Pancreas (tissue), 10 donors: ENCODE data around the gene SMIM24. TPM values are rescaled to one million over a fixed set of nuclear protein-coding genes. Genes with fewer than 3 reads are reported as not detected.

ENCODE experiments used
- ATAC-seq, 4 donors: fragments of 200-7000 bp; cut with Tn5 transposase; one replicate each; pipeline versions ENCODE4 v1.8.0 to v1.9.1; 2020; ENCODE audit warnings: mild to moderate bottlenecking in 4 of 4, moderate library complexity in 4 of 4
- DNase-seq, 6 donors: peaks; one replicate each; pipeline ENCODE4 v3.0.0-alpha.2; 2020
- FAIRE-seq: peaks from 2 replicates; lab custom pipeline; 2012; peaks lifted over from hg19 to GRCh38; lab: Jason Lieb, UNC
- H3K27ac ChIP-seq, 4 donors: fragments of 200-600 bp; sonication (generic); 1 replicate in 3 of 4; 2 replicates in 1 of 4; pipeline versions ENCODE4 v1.5.0 to v1.8.0; 2020
- H3K27me3 ChIP-seq, 4 donors: fragments of 200-600 bp; one replicate each; pipeline ENCODE4 v1.8.0; 2021
- H3K36me3 ChIP-seq, 3 donors: fragments of 200-600 bp; sonication (generic) in 1 of 3; one replicate each; pipeline versions ENCODE4 v1.5.0 to v1.8.0; 2020 to 2021
- H3K4me1 ChIP-seq, 3 donors: fragments of 200-600 bp; one replicate each; pipeline ENCODE4 v1.8.0; 2021
- H3K4me3 ChIP-seq, 4 donors: fragments of 200-600 bp; sonication (generic) in 2 of 4; one replicate each; pipeline versions ENCODE4 v1.5.0 to v1.8.0; 2020 to 2021
- H3K9me3 ChIP-seq, 4 donors: fragments of 200-600 bp; one replicate each; pipeline ENCODE4 v1.8.0; 2021
- WGBS, 2 donors: extraction: QIAGEN DNeasy Blood & Tissue Kit; methylation state at CpG; one replicate each; pipeline ENCODE4 v1.1.7; 2013; 5-methylcytosine and 5-hydroxymethylcytosine counted together
- intact Hi-C, 3 donors: fragments of 100-400 bp; cut with DNase I; formaldehyde crosslinking; loops; one replicate each; pipeline versions ENCODE4 v1.11.1 to v1.14.2; 2022
- polyA plus RNA-seq, 2 donors: library from polyadenylated mRNA; stranded (reverse); fragments of 200-250 nt; gene quantifications; one replicate each; pipeline ENCODE4 v1.2.3, GENCODE V29; 2013
- total RNA-seq, 6 donors: library from RNA; stranded (reverse); fragmentation: NEBNext Ultra II Directional in 4 of 6; extraction: Animal tissue kit (Norgen Biotek cat#: 25700) in 4 of 6; gene quantifications; one replicate each; pipeline versions ENCODE4 v1.2.1 to v1.2.4, GENCODE V29; 2021 to 2023
- TF ChIP-seq, protein P1 (sequence below), 4 donors: fragments of 200-600 bp; sonication (generic) in 3 of 4; IDR thresholded peaks; one replicate each; pipeline versions ENCODE4 v1.5.0 to v1.8.0; 2021; ENCODE audit warnings: antibody characterized with exemption in 4 of 4
- donor health status: healthy with polysubstance abuse.
- donor health status: DM: no; HTN: no; CAD: no; lungs with moderate emphysema.
- donor health status: DM: no; HTN: no; CAD: no.
- donor health status: control.
- donor health status: control.
- donor health status: Bipolar disorder and iron deficiency.
- donor health status: DM: yes; HTN: yes; CAD: no.
- donor health status: DM: no; HTN: no; CAD: no.
- donor health status: DM: no; HTN: no; CAD: no.
- donor health status: DM: yes; HTN: yes; CAD: no.

Gene SMIM24
- total and polyA plus RNA-seq, 8 donors: 1.2 to 143 (median 4.4) TPM

DNA sequence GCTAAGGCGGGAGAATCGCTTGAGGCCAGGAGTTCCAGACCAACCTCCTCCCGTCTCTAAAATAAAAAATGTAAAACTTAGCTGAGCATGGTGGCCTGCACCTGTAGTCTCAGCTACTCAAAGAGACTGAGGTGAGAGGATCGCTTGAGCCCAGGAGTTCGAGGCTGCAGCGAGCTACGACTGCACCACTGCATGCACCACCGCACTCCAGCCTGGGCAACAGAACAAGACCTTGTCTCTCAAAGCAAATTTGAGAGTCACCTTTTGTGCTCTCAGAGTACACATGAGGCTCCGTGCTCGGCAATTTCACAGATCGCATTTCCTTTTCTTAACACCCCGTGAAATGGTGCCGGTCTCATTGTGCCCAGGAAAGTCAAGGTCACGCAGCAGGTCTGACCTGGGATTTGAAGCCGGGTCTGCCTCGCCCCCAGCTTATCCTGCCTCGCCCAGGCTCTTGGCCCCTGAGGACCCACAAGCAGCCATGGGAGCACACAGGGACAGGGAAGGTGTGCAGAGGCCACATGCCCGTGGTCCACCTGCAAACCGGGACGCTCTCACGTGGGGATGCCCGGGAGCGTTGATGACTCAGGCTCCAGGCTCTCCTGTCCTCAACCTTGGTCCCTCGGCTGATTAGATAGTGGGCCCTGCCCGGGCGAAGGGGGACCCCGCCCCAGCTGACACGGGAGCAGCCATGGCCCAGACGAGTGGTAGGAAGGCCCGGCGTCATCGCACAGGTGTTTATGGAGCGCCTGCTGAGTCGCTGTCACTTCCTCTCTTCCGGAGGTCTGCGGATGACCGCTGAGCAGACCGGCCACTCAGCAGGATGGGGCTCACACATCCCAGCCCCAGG lies 1.1 kb upstream of the SMIM24 start:
- Histone ChIP-seq H3K27ac (no peak overlapping the region), H3K4me3 (no peak overlapping the region), H3K36me3 (no peaks in the 10 kb centered on the region), H3K4me1 (no peaks in the 10 kb centered on the region), H3K9me3 (no peaks in the 10 kb centered on the region), H3K27me3 (peaks cover 0 to 5% (median 0%) of the 10 kb centered on the region in 4 donors)
- TF ChIP-seq, protein P1, sequence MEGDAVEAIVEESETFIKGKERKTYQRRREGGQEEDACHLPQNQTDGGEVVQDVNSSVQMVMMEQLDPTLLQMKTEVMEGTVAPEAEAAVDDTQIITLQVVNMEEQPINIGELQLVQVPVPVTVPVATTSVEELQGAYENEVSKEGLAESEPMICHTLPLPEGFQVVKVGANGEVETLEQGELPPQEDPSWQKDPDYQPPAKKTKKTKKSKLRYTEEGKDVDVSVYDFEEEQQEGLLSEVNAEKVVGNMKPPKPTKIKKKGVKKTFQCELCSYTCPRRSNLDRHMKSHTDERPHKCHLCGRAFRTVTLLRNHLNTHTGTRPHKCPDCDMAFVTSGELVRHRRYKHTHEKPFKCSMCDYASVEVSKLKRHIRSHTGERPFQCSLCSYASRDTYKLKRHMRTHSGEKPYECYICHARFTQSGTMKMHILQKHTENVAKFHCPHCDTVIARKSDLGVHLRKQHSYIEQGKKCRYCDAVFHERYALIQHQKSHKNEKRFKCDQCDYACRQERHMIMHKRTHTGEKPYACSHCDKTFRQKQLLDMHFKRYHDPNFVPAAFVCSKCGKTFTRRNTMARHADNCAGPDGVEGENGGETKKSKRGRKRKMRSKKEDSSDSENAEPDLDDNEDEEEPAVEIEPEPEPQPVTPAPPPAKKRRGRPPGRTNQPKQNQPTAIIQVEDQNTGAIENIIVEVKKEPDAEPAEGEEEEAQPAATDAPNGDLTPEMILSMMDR (IDR thresholded peaks at IDR 0.05): no peak
- FAIRE-seq (no peak), ATAC-seq (peak in 2 of 4 donors; percentile 7 to 20), DNase-seq (peak in 1 of 6 donors; percentile 67)
- intact Hi-C loops: no loop called here
- WGBS, 2 donors: 51 to 66% methylated on average over 33 to 38 of the region's 38 CpGs

DNA sequence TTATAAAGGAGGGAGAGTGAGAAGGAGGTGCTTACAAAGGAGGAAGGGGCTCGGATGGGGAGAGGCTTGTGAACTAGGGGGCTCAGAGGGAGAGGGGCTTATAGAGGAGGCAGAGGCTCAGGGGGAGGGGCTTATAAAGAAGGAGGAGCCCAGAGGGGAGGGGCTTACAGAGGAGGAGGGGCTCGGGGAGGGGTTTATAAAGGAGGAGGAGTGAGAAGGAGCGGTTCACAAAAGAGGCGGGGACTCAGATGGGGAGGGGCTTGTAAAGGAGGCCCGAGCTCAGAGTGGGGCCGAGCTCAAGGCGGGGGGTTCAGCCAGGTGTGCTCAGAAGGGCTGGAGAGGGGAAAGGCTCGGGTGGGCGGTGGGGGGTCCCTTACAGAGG lies 500 bp downstream of the SMIM24 start:
- Histone ChIP-seq H3K4me1 (no peaks in the 10 kb centered on the region), H3K9me3 (no peaks in the 10 kb centered on the region), H3K4me3 (no peak overlapping the region), H3K36me3 (no peaks in the 10 kb centered on the region), H3K27me3 (peaks cover 0 to 5% (median 0%) of the 10 kb centered on the region in 4 donors), H3K27ac (no peak overlapping the region)
- intact Hi-C loops: loop anchor here in 1 of 3 donors (10.0 kb wide), 1 partner anchor 165 kb away; no protein-coding TSS in a partner anchor
- peak in 1 of 4 donors; percentile 23 for ATAC-seq
- peak in 1 of 6 donors; percentile 68 for DNase-seq
- TF ChIP-seq, protein P1 (IDR thresholded peaks at IDR 0.05): no peak
- FAIRE-seq: no peak
- 32% methylated on average over 5 to 9 of the region's 9 CpGs for WGBS, 2 donors

DNA sequence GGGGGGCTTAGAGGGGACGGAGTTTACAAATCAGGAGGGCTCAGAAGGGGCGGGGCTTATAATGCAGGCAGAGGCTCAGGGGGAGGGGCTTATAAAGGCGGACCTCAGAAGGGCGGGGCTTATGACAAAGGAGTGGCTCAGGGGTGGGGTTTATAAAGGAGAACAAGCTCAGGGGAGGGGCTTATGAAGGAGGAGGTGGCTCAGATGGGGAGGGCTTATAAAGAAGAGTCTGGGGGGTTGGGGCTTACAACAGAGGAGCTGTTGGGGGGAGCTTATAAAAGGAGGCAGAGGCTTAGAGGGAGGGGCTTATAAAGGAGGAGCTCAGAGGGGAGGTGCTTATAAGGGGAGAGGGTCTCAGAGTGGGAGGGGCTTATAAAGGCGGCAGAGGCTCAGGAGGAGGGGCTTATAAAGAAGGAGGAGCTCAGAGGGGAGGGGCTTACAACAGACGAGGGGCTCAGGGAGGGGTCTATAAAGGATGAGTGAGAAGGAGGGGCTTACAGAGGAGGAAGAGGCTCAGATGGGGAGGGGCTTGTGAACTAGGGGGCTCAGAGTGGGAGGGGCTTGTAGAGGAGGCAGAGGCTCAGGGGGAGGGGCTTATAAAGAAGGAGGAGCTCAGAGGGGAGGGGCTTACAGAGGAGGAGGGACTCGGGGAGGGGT lies 1.0 kb downstream of the SMIM24 start:
- H3K4me1 ChIP-seq: peaks cover 0 to 2% (median 0%) of the 10 kb centered on the region in 3 donors
- H3K9me3 ChIP-seq: no peaks in the 10 kb centered on the region
- TF ChIP-seq, protein P1 (IDR thresholded peaks at IDR 0.05): no peak
- DNase-seq (no peak), ATAC-seq (peak in 1 of 4 donors; percentile 20), FAIRE-seq (no peak)
- H3K27me3 ChIP-seq: peaks cover 0 to 5% (median 0%) of the 10 kb centered on the region in 4 donors
- 32 to 34% methylated on average over 7 of the region's 7 CpGs for WGBS, 2 donors
- H3K4me3 ChIP-seq: no peak overlapping the region
- H3K36me3 ChIP-seq: no peaks in the 10 kb centered on the region
- no peak overlapping the region for H3K27ac ChIP-seq
- intact Hi-C loops: loop anchor here in 1 of 3 donors (10.0 kb wide), 1 partner anchor 165 kb away; no protein-coding TSS in a partner anchor

DNA sequence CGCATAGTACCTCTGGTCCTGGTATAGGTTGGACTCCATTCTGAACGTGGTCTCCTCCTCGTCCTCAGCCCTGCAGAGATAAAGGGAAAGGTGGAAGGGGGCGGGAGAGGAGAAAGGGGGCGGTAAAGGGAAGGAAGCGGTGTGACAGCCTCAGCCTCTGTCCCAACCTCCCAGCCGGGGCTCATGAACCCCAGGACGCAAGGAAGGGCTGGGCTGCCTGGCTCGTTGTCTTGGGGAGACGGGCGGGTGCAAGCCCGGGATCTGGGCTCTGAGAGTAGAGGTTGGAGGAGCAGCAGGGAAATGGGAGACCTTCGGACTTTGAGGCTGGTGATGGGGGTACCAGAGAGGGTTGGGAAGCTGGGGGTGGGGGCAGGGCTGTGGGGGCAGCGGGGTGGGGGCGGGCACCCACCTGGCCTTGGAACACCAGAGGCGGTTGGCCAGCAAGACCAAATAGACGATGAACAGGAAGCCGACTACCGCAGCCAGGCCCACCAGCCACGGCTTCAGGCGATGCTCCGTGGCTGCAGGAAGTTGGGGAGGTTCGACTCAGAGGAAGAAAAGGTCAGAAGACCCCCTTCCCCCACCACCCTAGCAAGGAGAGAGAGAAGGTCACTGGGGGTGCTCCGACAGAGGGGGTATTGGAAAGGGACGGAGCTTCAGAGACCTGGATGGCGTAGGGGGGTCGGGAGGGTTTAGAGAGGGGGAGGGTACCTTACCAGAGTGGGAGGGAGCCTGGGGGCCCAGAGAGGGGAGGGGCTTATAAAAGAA lies 1.7 kb downstream of the SMIM24 start:
- no peak overlapping the region for H3K4me3 ChIP-seq

More for the DNA sequence above, 1.7 kb downstream of the SMIM24 start:
- Histone ChIP-seq H3K4me1 (peaks cover 0 to 5% (median 0%) of the 10 kb centered on the region in 3 donors), H3K27ac (no peak overlapping the region), H3K27me3 (no peaks in the 10 kb centered on the region), H3K36me3 (no peaks in the 10 kb centered on the region), H3K9me3 (no peaks in the 10 kb centered on the region)
- ATAC-seq: no peak
- WGBS, 2 donors: 45 to 49% methylated on average over 26 to 27 of the region's 27 CpGs
- peak in 1 of 6 donors; percentile 39 for DNase-seq
- no peak for FAIRE-seq
- TF ChIP-seq, protein P1 (IDR thresholded peaks at IDR 0.05): no peak
- intact Hi-C loops: loop anchor here in 1 of 3 donors (10.0 kb wide), 1 partner anchor 164 kb away; no protein-coding TSS in a partner anchor
